HG03039 (cell line): ENCODE data around the gene PAEP.
"Not testable (repeated sequence)": the region's sequence is repeated elsewhere in the genome, so short reads cannot be mapped to it uniquely, and the experiment has no call there.

ENCODE experiments used
- ATAC-seq: cut with Tn5 transposase; IDR thresholded peaks from one replicate; pipeline ENCODE4 v1.9.1; 2021; ENCODE audit warnings: mild to moderate bottlenecking, moderate library complexity; ENCODE audit not compliant: unreplicated experiment

PAEP gene

GRCh38 chr9:135549478-135550343, 11.8 kb upstream of the PAEP start:
- ATAC-seq: not testable (repeated sequence)

GRCh38 chr9:135550344-135550918, 11.1 kb upstream of the PAEP start:
- ATAC-seq: no peak

GRCh38 chr9:135551031-135551430, 10.5 kb upstream of the PAEP start:
- ATAC-seq: no peak

- no peak for ATAC-seq
Observed at GRCh38 chr9:135551456-135551855, 10.1 kb upstream of the PAEP start.

GRCh38 chr9:135552021-135552697, 9.4 kb upstream of the PAEP start:
- no peak for ATAC-seq

GRCh38 chr9:135552698-135553171, 8.8 kb upstream of the PAEP start:
- ATAC-seq: no peak

- no peak for ATAC-seq
Observed at GRCh38 chr9:135554718-135555117, 6.8 kb upstream of the PAEP start.

- ATAC-seq: no peak
Observed at GRCh38 chr9:135555203-135555602, 6.4 kb upstream of the PAEP start.

- ATAC-seq: no peak
Observed at GRCh38 chr9:135555910-135556309, 5.6 kb upstream of the PAEP start.

GRCh38 chr9:135559606-135560005, 1.9 kb upstream of the PAEP start:
- ATAC-seq: no peak

- no peak for ATAC-seq
Observed at GRCh38 chr9:135562235-135562745, 734 bp downstream of the PAEP start.

GRCh38 chr9:135563039-135563476, 1.5 kb downstream of the PAEP start:
- no peak for ATAC-seq

- no peak for ATAC-seq
Observed at GRCh38 chr9:135563858-135564257, 2.3 kb downstream of the PAEP start.

GRCh38 chr9:135565141-135565628, 3.6 kb downstream of the PAEP start:
- no peak for ATAC-seq

GRCh38 chr9:135565636-135566035, 4.1 kb downstream of the PAEP start:
- no peak for ATAC-seq

GRCh38 chr9:135566552-135566951, 5.0 kb downstream of the PAEP start:
- ATAC-seq: no peak

- ATAC-seq: no peak
Observed at GRCh38 chr9:135567311-135567710, 5.8 kb downstream of the PAEP start.

GRCh38 chr9:135568026-135568425, 6.5 kb downstream of the PAEP start:
- ATAC-seq: no peak

- no peak for ATAC-seq
Observed at GRCh38 chr9:135570456-135570855, 8.9 kb downstream of the PAEP start.

GRCh38 chr9:135572233-135572632, 10.7 kb downstream of the PAEP start:
- no peak for ATAC-seq

GRCh38 chr9:135573124-135573523, 11.6 kb downstream of the PAEP start:
- no peak for ATAC-seq
